SIG-M5 (cell line): ENCODE measurements around the gene TSPO.

ENCODE experiments used
- DNase-seq: peaks from one replicate; lab custom pipeline; 2025; lab: John Stamatoyannopoulos, UW

The TSPO gene

DNA sequence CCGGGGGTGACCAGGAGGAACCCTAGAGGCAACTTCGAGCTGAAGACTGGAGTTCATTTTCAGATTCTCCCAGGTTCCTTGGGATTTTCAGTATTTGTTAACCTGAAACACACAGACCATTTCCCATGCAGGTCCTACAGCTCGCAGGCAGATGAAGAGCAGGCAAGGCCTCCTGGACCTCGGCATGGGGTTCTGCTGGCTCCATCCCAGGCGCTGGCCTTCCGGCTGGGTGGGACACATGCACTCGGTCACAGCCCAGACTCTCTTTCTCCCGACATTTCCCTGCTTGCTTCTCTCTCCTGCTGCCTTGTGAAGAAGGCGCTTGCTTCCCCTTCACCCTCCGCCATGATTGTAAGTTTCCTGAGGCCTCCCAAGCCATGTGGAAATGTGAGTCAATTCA, 51.0 kb downstream of the TSPO start:
- no peak for DNase-seq

DNA sequence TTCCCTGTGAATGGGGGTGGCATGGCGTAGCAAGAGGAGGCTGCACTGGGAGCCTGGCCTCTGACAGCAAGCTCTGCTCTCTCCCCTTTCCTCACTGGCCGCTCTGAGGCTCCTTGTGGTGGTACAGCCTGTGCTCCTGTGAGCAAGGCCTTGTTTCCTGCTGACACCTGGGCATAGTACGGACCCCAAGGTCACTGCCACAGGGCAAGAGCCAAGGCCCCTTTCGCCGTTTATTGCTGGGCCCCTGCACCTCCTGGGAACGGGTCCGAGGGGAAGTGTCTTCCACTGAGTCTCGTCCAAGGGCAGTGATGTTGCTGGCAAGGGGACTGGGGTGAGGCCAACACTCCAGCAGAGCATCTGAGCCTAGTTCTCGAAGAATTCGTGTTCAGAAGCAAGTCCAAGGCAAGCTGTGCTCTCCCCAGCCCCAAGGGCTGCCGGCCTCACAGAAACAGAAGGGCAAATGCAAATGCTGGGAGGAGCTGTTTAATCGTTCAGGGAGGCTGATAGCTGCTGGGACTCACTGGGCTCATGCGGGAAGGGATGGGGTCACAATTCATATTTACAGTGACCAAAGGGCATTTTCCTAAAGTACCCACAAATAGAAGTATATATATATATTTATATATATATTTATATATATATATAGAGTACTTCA, 51.5 kb downstream of the TSPO start:
- DNase-seq, result no peak

GRCh38 chr22:43203471-43203981, 52.2 kb downstream of the TSPO start:
- no peak for DNase-seq

DNA sequence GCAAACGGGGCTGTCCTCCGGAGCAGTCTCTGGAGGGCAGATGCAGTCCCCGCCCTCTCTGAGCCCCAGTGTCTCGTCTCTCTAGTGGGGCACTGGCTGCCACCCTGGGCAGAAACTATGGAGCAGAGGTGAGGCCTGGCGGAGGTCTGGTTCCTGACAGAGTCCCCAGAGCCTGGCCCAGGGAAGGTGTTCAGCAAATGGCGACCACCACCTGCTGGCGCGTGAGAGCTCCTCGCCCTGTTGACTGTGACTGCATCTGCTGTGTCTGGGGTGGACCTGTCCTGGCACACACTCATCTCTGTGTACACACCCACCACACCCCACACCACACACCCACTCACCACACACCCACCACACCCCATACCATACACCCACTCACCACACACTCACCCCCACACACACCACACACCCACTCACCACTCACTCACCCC, 53.9 kb downstream of the TSPO start:
- DNase-seq, result no peak

- DNase-seq, result no peak
These were observed 54.6 kb downstream of the TSPO start for GRCh38 chr22:43205748-43206508.

- DNase-seq, result no peak
These were observed 55.3 kb downstream of the TSPO start for GRCh38 chr22:43206509-43207161.

DNA sequence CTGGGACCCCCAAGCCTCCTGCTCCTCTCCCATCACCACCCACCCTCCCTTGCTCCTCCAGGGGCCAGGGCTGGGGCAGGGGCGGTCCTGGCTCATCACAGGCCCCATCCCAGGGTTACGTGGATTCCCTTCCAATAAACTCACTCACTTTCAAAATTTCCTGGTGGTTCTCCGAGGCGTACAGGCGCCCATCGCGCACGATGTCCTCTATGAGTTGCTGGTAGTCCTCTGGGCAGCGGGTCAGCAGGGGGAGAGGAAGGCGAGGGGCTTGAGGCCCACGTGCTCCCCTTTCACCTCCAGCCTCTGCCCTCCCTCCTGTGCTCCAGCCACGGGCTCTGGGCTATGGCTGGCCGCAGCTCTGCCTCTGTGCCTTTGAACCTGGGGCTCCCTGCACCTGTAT, 56.0 kb downstream of the TSPO start:
- no peak for DNase-seq

DNA sequence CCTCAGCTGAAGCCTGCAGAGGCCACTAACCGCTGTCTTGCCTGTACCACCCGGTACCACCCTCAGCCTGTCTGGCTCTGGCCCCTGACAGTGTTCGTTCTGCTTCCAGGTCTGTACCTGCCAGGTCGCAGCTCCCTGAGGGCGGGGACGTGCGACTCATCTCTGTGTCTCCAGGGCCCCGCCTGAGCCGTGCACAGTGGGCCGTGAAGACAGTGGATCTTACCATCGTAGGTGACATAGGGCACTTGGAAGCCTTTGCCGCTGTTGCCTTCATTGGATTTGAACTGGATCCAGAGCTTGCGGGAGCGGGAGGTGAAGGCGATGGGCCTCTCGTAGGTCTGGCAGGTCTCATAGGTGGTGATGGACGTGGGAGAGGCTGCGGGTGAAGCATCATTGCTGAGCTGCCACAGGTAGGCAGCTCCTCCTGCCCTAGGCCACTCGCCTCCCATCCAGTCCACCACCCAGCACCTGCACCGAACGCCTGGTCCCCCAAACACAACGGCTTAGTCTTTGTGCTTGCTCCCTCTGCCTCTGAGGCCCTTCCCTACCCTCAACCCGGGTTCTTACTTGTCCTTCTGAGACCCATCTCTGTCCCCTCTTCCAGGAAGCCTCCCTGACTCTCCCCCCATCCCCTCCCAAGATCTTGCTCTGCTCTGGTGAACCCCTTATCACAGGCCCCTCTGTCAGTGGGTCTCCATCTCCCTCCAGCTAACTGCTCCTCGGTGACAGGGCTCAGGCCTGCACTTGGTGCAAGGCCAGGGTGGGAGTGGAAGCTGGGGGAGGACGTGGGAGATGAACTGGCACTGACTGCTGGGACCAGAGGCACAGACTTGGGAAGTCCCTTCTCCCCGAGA, 56.7 kb downstream of the TSPO start:
- no peak for DNase-seq

DNA sequence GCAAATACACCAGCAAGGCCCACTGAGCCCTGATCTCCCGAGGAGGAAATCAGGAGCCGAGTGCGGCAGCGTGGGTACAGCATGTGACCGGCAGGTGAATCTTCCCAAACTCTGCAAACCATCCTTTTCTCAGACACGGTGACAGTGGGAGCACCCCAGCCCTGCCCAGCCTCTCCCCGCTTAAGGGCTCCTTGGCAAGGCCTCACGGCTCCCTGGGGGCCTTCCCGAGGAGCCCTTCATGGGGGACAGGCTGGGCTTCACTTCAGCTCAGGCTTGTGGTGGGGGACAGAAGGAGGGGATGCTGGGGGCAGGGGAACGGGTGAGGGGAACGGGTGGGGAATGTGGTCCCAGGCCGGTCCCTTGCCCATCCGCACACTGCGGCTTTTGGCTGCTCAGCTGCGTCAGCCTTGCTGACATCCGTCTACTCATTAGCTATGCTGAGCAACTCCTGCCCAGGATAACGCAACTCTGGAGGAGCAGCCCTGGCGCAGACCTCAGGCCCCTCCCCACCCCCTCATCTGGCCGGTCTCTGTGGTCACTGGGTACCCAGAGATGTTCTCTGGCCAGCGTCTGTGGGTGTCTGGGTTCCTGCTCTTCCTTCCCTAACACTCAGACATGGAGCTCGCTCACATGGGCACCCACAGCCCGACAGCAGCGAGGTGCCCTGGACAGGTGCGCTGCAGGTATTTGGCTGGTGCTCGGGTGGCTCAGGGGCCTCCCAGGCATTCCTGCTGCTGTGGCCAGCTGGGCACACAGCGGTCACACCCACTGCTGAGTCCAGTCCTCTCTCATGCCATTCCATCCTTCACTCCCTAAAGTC, 57.6 kb downstream of the TSPO start:
- no peak for DNase-seq

DNA sequence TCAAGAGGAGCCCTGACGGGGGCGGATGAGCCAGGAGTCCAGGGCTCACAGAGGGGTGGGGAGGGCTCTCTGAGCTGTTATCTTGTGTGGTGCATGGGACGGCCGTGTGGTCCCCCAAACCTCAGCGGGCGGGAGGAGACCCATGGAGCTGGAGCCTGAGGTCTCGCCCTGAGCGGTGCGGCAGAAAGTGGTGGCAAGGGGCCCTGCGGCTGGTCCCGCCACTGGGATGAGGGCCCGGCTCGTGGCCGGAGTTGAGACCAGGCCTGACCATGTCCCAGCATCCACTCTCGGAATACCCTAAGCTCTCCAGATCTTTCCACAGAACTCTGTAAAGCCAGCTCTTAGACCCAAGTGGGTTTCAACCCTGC, 58.1 kb downstream of the TSPO start:
- no peak for DNase-seq

GRCh38 chr22:43209971-43210370, 58.6 kb downstream of the TSPO start:
- DNase-seq, result no peak

DNA sequence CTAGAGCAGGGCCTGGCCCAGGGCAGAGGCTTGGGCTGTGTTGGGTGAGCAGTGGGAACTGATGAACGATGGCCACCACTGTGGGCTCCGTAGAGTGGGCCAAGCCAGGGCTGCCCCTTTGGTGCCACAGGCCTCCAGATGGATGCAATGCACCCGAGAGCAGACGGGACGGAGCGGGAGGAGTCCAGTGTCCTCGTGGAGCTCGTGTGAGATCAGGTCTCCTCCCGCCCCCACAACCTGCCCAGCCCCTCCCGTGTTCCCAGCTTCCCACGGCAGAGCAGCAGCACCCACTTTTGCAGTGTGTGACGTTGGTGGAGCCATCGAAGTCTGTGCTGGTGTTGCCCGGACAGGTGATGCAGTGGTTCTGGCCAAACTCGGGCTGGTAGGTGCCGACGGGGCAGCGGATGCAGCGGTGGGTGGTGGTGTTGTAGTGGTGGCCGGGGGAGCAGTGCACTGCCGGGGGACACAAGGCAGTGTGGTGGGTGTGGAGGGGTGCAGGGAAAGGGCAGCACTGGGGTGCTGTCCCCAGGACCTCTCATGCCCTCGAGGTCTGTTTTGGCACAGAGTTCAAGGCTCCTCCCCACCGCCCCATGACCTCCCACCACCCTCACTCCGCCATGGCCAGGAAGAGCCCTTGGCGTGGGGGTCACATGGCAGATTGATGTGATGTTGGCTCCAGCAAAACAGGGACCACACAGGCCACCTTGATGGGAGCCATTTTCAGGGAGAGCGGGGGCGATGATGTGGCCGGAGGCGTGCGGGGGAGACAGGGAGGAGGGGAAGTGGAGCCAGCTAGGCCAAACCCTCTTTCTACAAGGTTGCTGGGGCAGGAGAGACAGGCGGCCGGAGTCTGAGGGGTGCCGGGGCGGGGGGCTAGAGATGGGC, 59.5 kb downstream of the TSPO start:
- DNase-seq, result no peak

DNA sequence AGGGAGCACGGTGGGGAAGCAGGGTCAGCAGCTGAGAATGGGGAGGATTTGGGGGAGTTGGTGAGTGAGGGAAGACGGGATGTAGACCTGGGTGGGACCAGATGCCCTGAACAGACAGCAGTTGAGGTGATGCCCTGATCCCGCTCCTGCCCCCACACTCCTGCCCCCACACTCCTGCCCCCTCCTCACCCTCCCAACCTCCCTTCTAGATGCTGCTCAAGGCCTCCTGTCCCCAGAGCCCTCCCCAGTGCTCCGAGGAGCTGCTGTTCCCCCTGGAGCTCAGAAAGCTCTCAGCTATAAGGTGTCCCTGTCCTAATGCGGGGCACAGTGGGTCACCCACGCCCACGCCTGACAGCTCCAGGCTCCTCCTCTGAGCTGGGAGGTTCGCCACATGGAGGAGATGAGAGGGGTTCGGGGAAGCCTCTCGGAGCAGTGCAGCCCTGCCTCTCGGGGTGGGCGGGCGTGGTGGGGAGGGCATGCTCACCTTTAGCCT, 60.6 kb downstream of the TSPO start:
- no peak for DNase-seq

DNA sequence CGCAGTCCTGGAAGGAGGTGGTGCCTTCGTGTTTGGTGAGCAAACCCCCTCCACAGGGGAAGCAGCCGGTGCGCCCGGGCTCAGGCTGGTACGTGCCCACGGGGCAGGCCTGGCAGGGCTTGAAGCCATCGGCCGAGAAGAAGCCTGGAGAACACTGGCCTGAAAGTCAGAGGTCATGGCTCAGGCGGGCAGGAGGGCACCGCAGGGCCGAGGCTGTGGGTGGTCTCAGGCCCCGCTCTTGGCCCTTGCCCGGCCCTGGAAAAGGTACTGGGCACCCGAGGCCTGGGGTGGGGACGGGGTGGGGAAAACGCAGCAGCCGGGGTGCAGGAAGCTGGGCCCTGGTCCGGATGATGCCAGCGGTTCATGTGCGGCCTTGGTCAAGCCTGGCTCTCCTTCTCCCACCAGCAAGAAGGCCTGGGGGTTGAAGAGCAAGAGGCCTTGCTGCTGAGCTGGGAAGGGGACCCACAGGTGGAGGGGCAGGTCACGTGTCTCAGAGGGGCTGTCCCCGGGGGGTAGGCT, 61.1 kb downstream of the TSPO start:
- no peak for DNase-seq
